Measurements from ENCODE around the gene GNAQ.
"Not testable (repeated sequence)": the region's sequence is repeated elsewhere in the genome, so short reads cannot be mapped to it uniquely, and the experiment has no call there.

DNA sequence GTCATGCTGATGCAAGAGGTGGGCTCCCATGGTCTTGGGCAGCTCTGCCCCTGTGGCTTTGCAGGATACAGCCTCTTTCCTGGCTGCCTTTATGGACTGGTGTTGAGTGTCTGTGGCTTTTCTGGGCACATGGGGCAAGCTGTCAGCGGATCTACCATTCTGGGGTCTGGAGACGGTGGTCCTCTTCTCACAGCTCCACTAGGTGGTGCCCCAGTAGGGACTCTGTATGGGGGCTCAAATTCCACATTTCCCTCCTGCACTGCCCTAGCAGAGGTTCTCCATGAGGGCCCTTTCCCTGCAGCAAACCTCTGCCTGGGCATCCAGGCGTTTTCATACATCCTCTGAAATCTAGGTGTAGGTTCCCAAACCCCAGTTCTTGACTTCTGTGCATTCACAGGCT, 340.9 kb downstream of the GNAQ start:
- TF ChIP-seq, protein P1, sequence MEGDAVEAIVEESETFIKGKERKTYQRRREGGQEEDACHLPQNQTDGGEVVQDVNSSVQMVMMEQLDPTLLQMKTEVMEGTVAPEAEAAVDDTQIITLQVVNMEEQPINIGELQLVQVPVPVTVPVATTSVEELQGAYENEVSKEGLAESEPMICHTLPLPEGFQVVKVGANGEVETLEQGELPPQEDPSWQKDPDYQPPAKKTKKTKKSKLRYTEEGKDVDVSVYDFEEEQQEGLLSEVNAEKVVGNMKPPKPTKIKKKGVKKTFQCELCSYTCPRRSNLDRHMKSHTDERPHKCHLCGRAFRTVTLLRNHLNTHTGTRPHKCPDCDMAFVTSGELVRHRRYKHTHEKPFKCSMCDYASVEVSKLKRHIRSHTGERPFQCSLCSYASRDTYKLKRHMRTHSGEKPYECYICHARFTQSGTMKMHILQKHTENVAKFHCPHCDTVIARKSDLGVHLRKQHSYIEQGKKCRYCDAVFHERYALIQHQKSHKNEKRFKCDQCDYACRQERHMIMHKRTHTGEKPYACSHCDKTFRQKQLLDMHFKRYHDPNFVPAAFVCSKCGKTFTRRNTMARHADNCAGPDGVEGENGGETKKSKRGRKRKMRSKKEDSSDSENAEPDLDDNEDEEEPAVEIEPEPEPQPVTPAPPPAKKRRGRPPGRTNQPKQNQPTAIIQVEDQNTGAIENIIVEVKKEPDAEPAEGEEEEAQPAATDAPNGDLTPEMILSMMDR (IDR thresholded peaks at IDR 0.05) = not testable (repeated sequence)
- TF ChIP-seq ZFX (IDR thresholded peaks at IDR 0.05; ENCODE audit: borderline replicate concordance) = not testable (repeated sequence)

Data from 22Rv1 (cell line).